ENCODE measurements around the gene ZMYM2. TPM values are rescaled to one million over a fixed set of nuclear protein-coding genes. Genes with fewer than 3 reads are reported as not detected.

The ZMYM2 gene
- total and polyA plus RNA-seq, 2 donors (not counting 3 experiments of a cell fraction or from before 2014, with no cell fraction given) = 14.7 to 75.3 TPM

DNA sequence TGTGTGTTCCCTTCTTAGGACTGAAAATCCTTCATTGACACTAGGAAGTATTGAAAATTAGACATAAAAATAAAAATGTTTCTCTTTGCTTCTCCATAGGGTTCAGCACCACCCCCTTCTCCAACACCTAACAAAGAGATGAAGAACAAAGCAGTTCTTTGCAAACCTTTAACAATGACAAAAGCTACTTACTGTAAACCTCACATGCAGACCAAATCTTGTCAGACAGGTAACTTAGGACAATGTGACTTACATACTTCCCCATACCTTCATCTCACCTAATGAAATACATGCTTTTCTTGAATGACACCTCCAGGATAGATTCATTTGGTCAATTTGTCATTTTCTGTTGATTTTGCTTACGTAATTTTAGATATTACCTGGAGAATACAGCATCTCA lies 99.9 kb downstream of the ZMYM2 start:
- intact Hi-C loops (cut with micrococcal nuclease) = loop anchor here (1.0 kb wide), 1 partner anchor 48 kb away; no protein-coding TSS in a partner anchor
- Histone ChIP-seq H4K20me1 (replicated peaks; ENCODE audit: control insufficient read depth, extremely low read depth, insufficient read depth, low read length) (no peaks in the 10 kb centered on the region), H3K9me3 (replicated peaks; ENCODE audit: control insufficient read depth, insufficient read depth, low read length) (no peaks in the 10 kb centered on the region), H3K9ac (replicated peaks; ENCODE audit: extremely low read depth, insufficient read depth, low read length) (no peak overlapping the region), H2AFZ (ENCODE audit: low read depth, low read length) (no peak overlapping the region), H3K4me1 (ENCODE audit: control insufficient read depth, extremely low read depth, insufficient read depth, low read length) (no peaks in the 10 kb centered on the region), H3K36me3 (ENCODE audit: control insufficient read depth in 2 of 2, extremely low read depth in 1 of 2, insufficient read depth in 2 of 2, low read length in 2 of 2) (peaks cover 11 to 26% of the 10 kb centered on the region in 2 experiments), H3K27ac (ENCODE audit: insufficient read depth, low read depth, low read length) (no peak overlapping the region), H3K27me3 (ENCODE audit: control insufficient read depth in 2 of 2, insufficient read depth in 2 of 2, low read length in 2 of 2) (no peaks in the 10 kb centered on the region), H3K4me3 (replicated peaks in 1 of 3; ENCODE audit: insufficient read depth in 1 of 3, low read depth in 1 of 3, low read length in 3 of 3) (no peak overlapping the region), H3K4me2 (ENCODE audit: insufficient read depth, low read length) (no peak overlapping the region), H3K79me2 (ENCODE audit: control insufficient read depth, insufficient read depth, low read length) (no peaks in the 10 kb centered on the region), H3K9me1 (replicated peaks; ENCODE audit: control insufficient read depth, extremely low read depth, insufficient read depth, low read length) (no peaks in the 10 kb centered on the region)
- no peak for FAIRE-seq
- dilution Hi-C loops (cut with MboI; ENCODE audit: extremely low pct_ligation_motif_present, low sequenced_read_pairs) = no loop called here
- BruUV-seq (replicated peaks) = no TSS peak
- TF ChIP-seq POLR2A (IDR thresholded peaks at IDR 0.05; ENCODE audit: low read depth, low read length) (no peak), GATA2 (IDR thresholded peaks at IDR 0.05; ENCODE audit: insufficient read depth, insufficient read length, low read depth, low read length) (no peak)
- ChIA-PET CTCF (no interaction called here), POLR2A (no interaction called here)
- DNase-seq (ENCODE audit: low read depth, low spot score) = no peak

GRCh38 chr13:20064128-20064527 lies 105.6 kb downstream of the ZMYM2 start:
- dilution Hi-C loops (cut with MboI; ENCODE audit: extremely low pct_ligation_motif_present, low sequenced_read_pairs) = no loop called here
- no peaks in the 10 kb centered on the region for H3K79me2 ChIP-seq (ENCODE audit: control insufficient read depth, insufficient read depth, low read length)
- TF ChIP-seq MYC (IDR thresholded peaks at IDR 0.05; ENCODE audit: low read depth, low read length) (no peak), FOS (IDR thresholded peaks at IDR 0.05; ENCODE audit: borderline replicate concordance, insufficient read depth, low read length) (peak; percentile 59)
- H2AFZ ChIP-seq (ENCODE audit: low read depth, low read length) = no peak overlapping the region
- peak; percentile 28 for DNase-seq (ENCODE audit: low read depth, low spot score)
- intact Hi-C loops (cut with micrococcal nuclease) = no loop called here
- peaks cover 3% of the 10 kb centered on the region for H3K4me1 ChIP-seq (ENCODE audit: control insufficient read depth, extremely low read depth, insufficient read depth, low read length)
- BruUV-seq (replicated peaks) = no TSS peak
- H3K9ac ChIP-seq (replicated peaks; ENCODE audit: extremely low read depth, insufficient read depth, low read length) = no peak overlapping the region
- no peaks in the 10 kb centered on the region for H3K9me1 ChIP-seq (replicated peaks; ENCODE audit: control insufficient read depth, extremely low read depth, insufficient read depth, low read length)
- peaks cover 17 to 20% of the 10 kb centered on the region in 2 experiments for H3K36me3 ChIP-seq (ENCODE audit: control insufficient read depth in 2 of 2, extremely low read depth in 1 of 2, insufficient read depth in 2 of 2, low read length in 2 of 2)
- ChIA-PET CTCF (no interaction called here), POLR2A (no interaction called here)
- no peak for FAIRE-seq
- H4K20me1 ChIP-seq (replicated peaks; ENCODE audit: control insufficient read depth, extremely low read depth, insufficient read depth, low read length) = no peaks in the 10 kb centered on the region
- H3K4me3 ChIP-seq (replicated peaks in 1 of 3; ENCODE audit: insufficient read depth in 1 of 3, low read depth in 1 of 3, low read length in 3 of 3) = no peak overlapping the region
- H3K27me3 ChIP-seq (ENCODE audit: control insufficient read depth in 2 of 2, insufficient read depth in 2 of 2, low read length in 2 of 2) = no peaks in the 10 kb centered on the region
- H3K9me3 ChIP-seq (replicated peaks; ENCODE audit: control insufficient read depth, insufficient read depth, low read length) = no peaks in the 10 kb centered on the region
- no peak overlapping the region for H3K4me2 ChIP-seq (ENCODE audit: insufficient read depth, low read length)
- H3K27ac ChIP-seq (ENCODE audit: insufficient read depth, low read depth, low read length) = no peak overlapping the region
